HCT116 (cell line): Measurements from ENCODE around the gene KRT86.

ENCODE experiments used
- CTCF ChIP-seq, 3 experiments: fragments of 200-600 bp in 1 of 3; sonication (generic) in 1 of 3; IDR thresholded peaks in 2 of 3; conservative IDR thresholded peaks in 1 of 3; 2 replicates each; pipeline ENCODE4 v1.5.1; 2012 to 2017; ENCODE audit warnings: low read depth in 2 of 3, low read length in 2 of 3, antibody characterized with exemption in 1 of 3, borderline replicate concordance in 1 of 3, control low read depth in 1 of 3, mild to moderate bottlenecking in 1 of 3, mixed read lengths in 1 of 3, mixed run types in 1 of 3, moderate library complexity in 1 of 3; ENCODE audit not compliant: insufficient read depth in 1 of 3
- EZH2 ChIP-seq: fragments of 200-600 bp; sonication (generic); IDR thresholded peaks from 2 replicates; pipeline ENCODE4 v1.6.1; 2017; ENCODE audit warnings: antibody characterized with exemption, mixed run types
- JUND ChIP-seq: IDR thresholded peaks from 2 replicates; pipeline ENCODE4 v1.6.1; 2012
- POLR2AphosphoS5 ChIP-seq: IDR thresholded peaks from 2 replicates; pipeline ENCODE4 v1.6.1; 2011; ENCODE audit warnings: mild to moderate bottlenecking, low read depth, low read length, moderate library complexity
- RAD21 ChIP-seq: IDR thresholded peaks from 2 replicates; pipeline ENCODE4 v1.6.1; 2012; ENCODE audit warnings: low read depth, mild to moderate bottlenecking
- REST ChIP-seq: IDR thresholded peaks from 2 replicates; pipeline ENCODE4 v1.6.1; 2012; ENCODE audit warnings: low read depth
- SRF ChIP-seq: IDR thresholded peaks from 2 replicates; pipeline ENCODE4 v1.6.1; 2012; ENCODE audit warnings: low read depth

GRCh38 chr12:52308806-52309425 is 34.5 kb downstream of the KRT86 start:
- TF ChIP-seq CTCF (IDR thresholded peaks at IDR 0.05 in 2 of 3, conservative IDR thresholded peaks at IDR 0.05 in 1 of 3; ENCODE audit: borderline replicate concordance in 1 of 3, insufficient read depth in 1 of 3, low read depth in 2 of 3, low read length in 2 of 3) = no peak
- no peak for TF ChIP-seq REST
- TF ChIP-seq SRF = no peak
- no peak for TF ChIP-seq POLR2AphosphoS5
- TF ChIP-seq EZH2 = no peak
- TF ChIP-seq JUND = no peak
- TF ChIP-seq RAD21 = no peak
